K562 treated with DMSO at 1 percent for 48 hours (cell line): ENCODE data around the gene ZNF443. TPM values are rescaled to one million over a fixed set of nuclear protein-coding genes. Genes with fewer than 3 reads are reported as not detected.

Experiments used
- total RNA-seq: library from RNA; unstranded; fragments of 300-600 nt; gene quantifications from 2 replicates; pipeline ENCODE4 v1.2.3, GENCODE V29; 2022; ENCODE audit warnings: low replicate concordance; ENCODE audit errors: extremely low read depth

ZNF443 gene
- not detected in 2 replicates for total RNA-seq

DNA sequence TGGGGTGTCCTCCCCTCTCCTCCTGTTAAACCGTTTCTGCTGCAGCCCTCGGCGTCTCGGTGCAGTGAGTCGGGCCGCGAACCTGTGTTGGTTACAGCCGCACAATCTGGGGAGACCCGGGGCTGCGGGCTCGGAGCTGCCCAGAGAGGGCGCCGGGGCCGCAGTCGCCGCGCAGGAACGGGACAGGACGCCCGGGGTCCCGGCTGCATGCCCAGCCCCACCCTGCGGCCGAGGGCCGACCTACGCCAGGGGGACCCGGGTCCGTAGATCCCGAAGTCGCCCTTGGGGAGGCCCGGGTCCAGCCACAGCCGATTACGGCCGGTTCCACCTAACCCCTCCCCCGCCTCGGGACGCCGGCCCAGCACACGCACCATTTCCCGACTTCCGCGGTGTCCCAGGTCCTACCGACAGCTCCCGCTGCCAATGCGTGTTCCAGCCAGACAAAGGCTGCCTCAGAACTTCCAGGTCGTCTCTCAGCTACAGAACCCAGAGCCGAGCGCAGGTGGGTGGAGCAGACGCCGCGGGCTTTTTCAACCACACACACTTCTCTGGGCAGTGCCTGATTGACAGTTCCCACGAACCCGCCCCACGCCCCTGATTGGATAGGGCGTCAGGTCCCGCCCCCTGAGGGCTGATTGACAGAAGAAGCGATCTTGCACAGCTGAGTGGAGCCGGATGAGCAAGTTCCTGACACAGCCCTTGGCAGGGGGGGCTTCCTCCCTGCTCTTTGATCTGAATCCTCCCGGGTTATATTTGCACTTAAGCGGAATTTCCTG lies at the start of gene ZNF443:
Gene ZNF443 (minus strand): TSS at position 481 of the 776 bp plus-strand sequence. CDS start 107 bp downstream, at position 374.

DNA sequence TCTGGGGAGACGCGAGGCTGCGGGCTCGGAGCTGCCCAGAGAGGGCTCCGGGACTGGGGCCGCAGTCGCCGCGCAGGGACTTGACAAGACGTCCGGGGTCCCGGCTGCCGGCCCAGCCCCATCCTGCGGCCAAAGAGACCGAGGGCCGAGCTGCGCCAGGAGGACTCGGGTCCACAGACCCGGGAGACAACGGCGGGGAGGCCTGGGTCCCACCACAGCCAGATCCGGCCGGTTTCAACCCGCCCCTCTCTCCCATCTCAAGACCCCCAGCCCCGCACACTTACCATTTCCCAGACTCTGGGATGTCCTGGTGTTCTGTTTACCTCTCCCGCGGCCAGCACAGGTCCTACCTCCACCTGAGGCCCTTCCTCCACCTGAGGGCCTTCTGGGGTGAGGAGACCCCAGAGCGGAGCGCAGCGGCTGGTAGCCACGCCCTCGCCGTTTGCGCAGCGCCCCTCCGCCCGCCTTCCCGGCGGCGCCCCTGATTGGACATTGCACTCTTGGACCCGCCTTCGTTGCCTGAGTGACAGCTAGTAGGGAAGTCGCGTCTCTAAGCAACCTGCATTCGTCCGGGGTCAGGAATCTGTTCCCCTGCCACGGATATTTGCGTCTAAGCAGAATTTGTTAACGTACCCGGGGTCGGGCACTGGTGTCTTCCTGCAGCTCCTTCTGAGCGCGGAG lies 43.7 kb upstream of the ZNF443 start, which contains the start of gene ZNF709:
Gene ZNF709 (minus strand): TSS at position 446 of the 681 bp plus-strand sequence. CDS start 159 bp downstream, at position 287.

DNA sequence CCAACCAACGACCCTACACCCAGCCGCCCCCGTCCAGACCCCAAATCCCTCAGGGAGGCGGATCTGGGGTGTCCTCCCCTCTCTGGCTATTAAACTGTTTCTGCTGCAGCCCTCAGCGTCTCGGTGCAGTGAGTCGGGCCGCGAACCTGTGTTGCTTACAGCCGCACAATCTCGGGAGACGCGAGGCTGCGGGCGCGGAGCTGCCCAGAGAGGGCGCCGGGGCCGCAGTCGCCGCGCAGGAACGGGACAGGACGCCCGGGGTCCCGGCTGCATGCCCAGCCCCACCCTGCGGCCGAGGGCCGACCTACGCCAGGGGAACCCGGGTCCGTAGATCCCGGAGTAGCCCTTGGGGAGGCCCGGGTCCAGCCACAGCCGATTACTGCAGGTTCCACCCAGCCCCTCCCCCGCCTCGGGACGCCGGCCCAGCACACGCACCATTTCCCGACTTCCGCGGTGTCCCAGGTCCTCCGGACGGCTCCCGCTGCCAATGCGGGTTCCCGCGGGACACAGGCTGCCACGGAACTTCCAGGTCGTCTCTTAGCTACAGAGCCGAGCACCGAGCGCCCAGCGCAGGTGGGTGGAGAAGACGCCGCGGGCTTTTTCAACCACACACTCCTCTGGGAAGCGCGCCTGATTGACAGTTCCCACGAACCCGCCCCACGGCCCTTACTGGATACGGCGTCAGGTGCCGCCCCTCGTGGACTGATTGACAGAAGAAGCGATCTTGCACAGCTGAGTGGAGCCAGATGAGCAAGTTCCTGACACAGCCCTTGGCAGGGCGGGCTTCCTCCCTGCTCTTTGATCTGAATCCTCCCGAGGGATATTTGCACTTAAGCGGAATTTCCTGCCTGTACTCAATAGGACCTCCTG lies 40.0 kb downstream of the ZNF443 start, which contains the start of gene ZNF799:
Gene ZNF799 (minus strand): TSS at position 639 of the 870 bp plus-strand sequence. CDS start 201 bp downstream, at position 438.

Other genes starting within 250 kb of the ZNF443 start
- gene ZNF44, start 146.1 kb downstream of the ZNF443 start, total RNA-seq = not detected in 2 replicates
- not detected in 2 replicates for gene ZNF563, start 107.4 kb downstream of the ZNF443 start, total RNA-seq
- gene ZNF442, start 75.3 kb downstream of the ZNF443 start, total RNA-seq = not detected in 2 replicates
- not detected in 2 replicates for gene ZNF799, start 39.8 kb downstream of the ZNF443 start, total RNA-seq
- not detected in 2 replicates for gene ZNF709, start 43.8 kb upstream of the ZNF443 start, total RNA-seq
- not detected in 2 replicates for gene ZNF564, start 110.5 kb upstream of the ZNF443 start, total RNA-seq
- not detected in 2 replicates for gene ZNF490, start 169.8 kb upstream of the ZNF443 start, total RNA-seq
- not detected in 2 replicates for gene ZNF791, start 169.9 kb upstream of the ZNF443 start, total RNA-seq
- not detected in 2 replicates for gene MAN2B1, start 225.7 kb upstream of the ZNF443 start, total RNA-seq
- gene WDR83, start 225.8 kb upstream of the ZNF443 start, total RNA-seq = not detected in 2 replicates
- not detected in 2 replicates for gene DHPS, start 240.9 kb upstream of the ZNF443 start, total RNA-seq
- not detected in 2 replicates for gene GNG14, start 247.0 kb upstream of the ZNF443 start, total RNA-seq